Activated CD8-positive, alpha-beta T cell treated with anti-CD3 and anti-CD28 coated beads for 36 hours (primary cell): ENCODE data around the gene SLC31A1. TPM values are rescaled to one million over a fixed set of nuclear protein-coding genes. Genes with fewer than 3 reads are reported as not detected.

Experiments used
- ATAC-seq: fragments of 200-7000 bp; cut with Tn5 transposase; one replicate; pipeline ENCODE4 v1.10.0; 2021; ENCODE audit warnings: mild to moderate bottlenecking, moderate library complexity
- CTCF ChIA-PET: fragments of 350-600 bp; sonication (Branson Sonifier 250); formaldehyde crosslinking; loops from one replicate; lab custom pipeline; 2021; ENCODE audit warnings: antibody characterized with exemption; lab: Charles Lee
- POLR2A ChIA-PET: fragments of 350-600 bp; sonication (Branson Sonifier 250); formaldehyde crosslinking; loops from one replicate; lab custom pipeline; 2021; ENCODE audit warnings: antibody characterized with exemption; lab: Charles Lee
- DNase-seq: peaks from one replicate; pipeline ENCODE4 v3.0.0-alpha.2; 2020
- H3K27ac Mint-ChIP-seq: one replicate; pipeline ENCODE4 v1.8.0; 2021; ENCODE audit warnings: mild to moderate bottlenecking, mixed read lengths
- H3K27me3 Mint-ChIP-seq: one replicate; pipeline ENCODE4 v1.8.0; 2021; ENCODE audit warnings: mixed read lengths
- H3K36me3 Mint-ChIP-seq: one replicate; pipeline ENCODE4 v1.8.0; 2021; ENCODE audit warnings: low read depth, mixed read lengths
- H3K4me1 Mint-ChIP-seq: one replicate; pipeline ENCODE4 v1.8.0; 2021; ENCODE audit warnings: low read depth, mixed read lengths
- H3K4me3 Mint-ChIP-seq: one replicate; pipeline ENCODE4 v1.8.0; 2021; ENCODE audit warnings: mild to moderate bottlenecking, moderate library complexity, mixed read lengths
- H3K9me3 Mint-ChIP-seq: one replicate; pipeline ENCODE4 v1.8.0; 2021; ENCODE audit warnings: mixed read lengths
- CTCF ChIP-seq: fragments of 200-600 bp; IDR thresholded peaks from one replicate; pipeline ENCODE4 v1.8.0; 2022; ENCODE audit warnings: antibody characterized with exemption, mild to moderate bottlenecking
- intact Hi-C: fragments of 100-400 bp; cut with micrococcal nuclease; formaldehyde crosslinking; loops from one replicate; pipeline ENCODE4 v1.10.0; 2022
- total RNA-seq, 2 experiments: library from RNA; stranded (reverse); gene quantifications; one replicate each; pipeline ENCODE4 v1.2.3, GENCODE V29; 2021

Gene SLC31A1
- total RNA-seq, 2 experiments from 2014 or later: 18.3 to 19.2 TPM

GRCh38 chr9:113199683-113200329, 21.5 kb upstream of the SLC31A1 start:
- Mint-ChIP-seq H3K27me3 (no peaks in the 10 kb centered on the region), H3K4me1 (no peaks in the 10 kb centered on the region), H3K4me3 (no peak overlapping the region), H3K36me3 (peaks cover 50% of the 10 kb centered on the region), H3K27ac (no peak overlapping the region), H3K9me3 (no peaks in the 10 kb centered on the region)
- intact Hi-C loops: no loop called here
- DNase-seq (no peak), ATAC-seq (no peak)
- ChIA-PET POLR2A (no interaction called here), CTCF (interaction anchor here (1.1 kb wide), 1 partner anchor 20 kb away, joined by 4 read pairs; no protein-coding TSS in a partner anchor)
- no peak for TF ChIP-seq CTCF

- no peak for DNase-seq
- no peak for TF ChIP-seq CTCF
- ChIA-PET POLR2A (no interaction called here), CTCF (interaction anchor here (0.6 kb wide), 1 partner anchor 43 kb away, joined by 3 read pairs; no protein-coding TSS in a partner anchor)
- H3K27me3 Mint-ChIP-seq: no peaks in the 10 kb centered on the region
- H3K9me3 Mint-ChIP-seq: no peaks in the 10 kb centered on the region
- no peaks in the 10 kb centered on the region for H3K4me1 Mint-ChIP-seq
- H3K36me3 Mint-ChIP-seq: peaks cover 41% of the 10 kb centered on the region
- ATAC-seq: no peak
- intact Hi-C loops: no loop called here
- no peak overlapping the region for H3K4me3 Mint-ChIP-seq
- no peak overlapping the region for H3K27ac Mint-ChIP-seq
Measured at GRCh38 chr9:113205432-113205831, 15.9 kb upstream of the SLC31A1 start.

GRCh38 chr9:113205861-113206260, 15.5 kb upstream of the SLC31A1 start:
- Mint-ChIP-seq H3K4me3 (no peak overlapping the region), H3K27me3 (no peaks in the 10 kb centered on the region), H3K27ac (no peak overlapping the region), H3K36me3 (peaks cover 44% of the 10 kb centered on the region), H3K9me3 (no peaks in the 10 kb centered on the region), H3K4me1 (no peaks in the 10 kb centered on the region)
- intact Hi-C loops: no loop called here
- CTCF ChIA-PET: interaction anchor here (0.6 kb wide), 1 partner anchor 44 kb away, joined by 3 read pairs; no protein-coding TSS in a partner anchor
- no peak for ATAC-seq
- POLR2A ChIA-PET: no interaction called here
- DNase-seq: no peak
- TF ChIP-seq CTCF: no peak

GRCh38 chr9:113210815-113211214, 10.5 kb upstream of the SLC31A1 start:
- CTCF ChIA-PET: no interaction called here
- Mint-ChIP-seq H3K36me3 (peaks cover 41% of the 10 kb centered on the region), H3K27me3 (no peaks in the 10 kb centered on the region), H3K4me1 (peaks cover 8% of the 10 kb centered on the region), H3K9me3 (no peaks in the 10 kb centered on the region), H3K4me3 (no peak overlapping the region), H3K27ac (no peak overlapping the region)
- TF ChIP-seq CTCF: no peak
- ATAC-seq: no peak
- DNase-seq: no peak
- POLR2A ChIA-PET: no interaction called here
- intact Hi-C loops: no loop called here

GRCh38 chr9:113215132-113215531, 6.2 kb upstream of the SLC31A1 start:
- ChIA-PET POLR2A (no interaction called here), CTCF (interaction anchor here (1.0 kb wide), 1 partner anchor 64 kb away, joined by 3 read pairs; the partner anchor contains the start of gene SLC31A2)
- intact Hi-C loops: no loop called here
- ATAC-seq (no peak), DNase-seq (no peak)
- H3K27me3 Mint-ChIP-seq: no peaks in the 10 kb centered on the region
- H3K36me3 Mint-ChIP-seq: peaks cover 24% of the 10 kb centered on the region
- H3K9me3 Mint-ChIP-seq: no peaks in the 10 kb centered on the region
- peaks cover 32% of the 10 kb centered on the region for H3K4me1 Mint-ChIP-seq
- no peak for TF ChIP-seq CTCF
- peak overlapping the region; percentile 40 for H3K27ac Mint-ChIP-seq
- H3K4me3 Mint-ChIP-seq: no peak overlapping the region
